Peyer's patch (tissue), 4 donors: ENCODE measurements around the gene GPR142.

Experiments used
- POLR2A ChIP-seq, 2 donors: fragments of 450-650 bp; IDR thresholded peaks; one replicate each; pipeline ENCODE4 v1.5.1; 2017; ENCODE audit warnings: antibody characterized with exemption in 2 of 2, mild to moderate bottlenecking in 2 of 2, moderate library complexity in 2 of 2
- TF ChIP-seq, protein P1 (sequence below), 6 experiments: fragments of 450-650 bp in 4 of 6; fragments of 200-600 bp in 2 of 6; sonication (generic) in 1 of 6; IDR thresholded peaks; one replicate each; pipeline ENCODE4 v1.5.1; 2017 to 2019; ENCODE audit warnings: antibody characterized with exemption in 6 of 6, mild to moderate bottlenecking in 3 of 6, moderate library complexity in 1 of 6

DNA sequence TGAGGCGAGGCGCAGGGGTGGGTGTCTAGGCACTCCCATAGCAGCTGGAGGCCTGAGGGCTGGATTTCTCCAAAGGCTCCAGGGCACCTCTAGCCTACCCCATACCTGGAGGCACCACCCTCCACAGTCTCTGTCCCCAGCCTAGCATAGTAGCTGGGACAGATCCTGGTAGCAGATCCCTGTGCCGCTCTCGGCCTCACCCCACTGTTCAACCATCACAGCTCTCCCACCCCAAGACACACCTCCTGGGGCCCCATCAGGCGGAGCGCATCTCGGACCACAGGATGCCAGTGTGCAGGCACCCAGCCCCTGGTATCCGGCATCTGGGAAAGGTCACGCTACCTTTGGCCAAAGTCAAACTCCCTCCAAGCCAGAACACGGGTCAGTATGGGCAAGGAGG, 12.7 kb upstream of the GPR142 start:
- TF ChIP-seq, protein P1, sequence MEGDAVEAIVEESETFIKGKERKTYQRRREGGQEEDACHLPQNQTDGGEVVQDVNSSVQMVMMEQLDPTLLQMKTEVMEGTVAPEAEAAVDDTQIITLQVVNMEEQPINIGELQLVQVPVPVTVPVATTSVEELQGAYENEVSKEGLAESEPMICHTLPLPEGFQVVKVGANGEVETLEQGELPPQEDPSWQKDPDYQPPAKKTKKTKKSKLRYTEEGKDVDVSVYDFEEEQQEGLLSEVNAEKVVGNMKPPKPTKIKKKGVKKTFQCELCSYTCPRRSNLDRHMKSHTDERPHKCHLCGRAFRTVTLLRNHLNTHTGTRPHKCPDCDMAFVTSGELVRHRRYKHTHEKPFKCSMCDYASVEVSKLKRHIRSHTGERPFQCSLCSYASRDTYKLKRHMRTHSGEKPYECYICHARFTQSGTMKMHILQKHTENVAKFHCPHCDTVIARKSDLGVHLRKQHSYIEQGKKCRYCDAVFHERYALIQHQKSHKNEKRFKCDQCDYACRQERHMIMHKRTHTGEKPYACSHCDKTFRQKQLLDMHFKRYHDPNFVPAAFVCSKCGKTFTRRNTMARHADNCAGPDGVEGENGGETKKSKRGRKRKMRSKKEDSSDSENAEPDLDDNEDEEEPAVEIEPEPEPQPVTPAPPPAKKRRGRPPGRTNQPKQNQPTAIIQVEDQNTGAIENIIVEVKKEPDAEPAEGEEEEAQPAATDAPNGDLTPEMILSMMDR (IDR thresholded peaks at IDR 0.05): no peak
- TF ChIP-seq POLR2A (IDR thresholded peaks at IDR 0.05): no peak
